ENCODE data around the gene FBXO5. TPM values are rescaled to one million over a fixed set of nuclear protein-coding genes. Genes with fewer than 3 reads are reported as not detected.

The FBXO5 gene
- total and polyA plus RNA-seq, 9 donors: 2.9 to 10.4 (median 5.5) TPM

DNA sequence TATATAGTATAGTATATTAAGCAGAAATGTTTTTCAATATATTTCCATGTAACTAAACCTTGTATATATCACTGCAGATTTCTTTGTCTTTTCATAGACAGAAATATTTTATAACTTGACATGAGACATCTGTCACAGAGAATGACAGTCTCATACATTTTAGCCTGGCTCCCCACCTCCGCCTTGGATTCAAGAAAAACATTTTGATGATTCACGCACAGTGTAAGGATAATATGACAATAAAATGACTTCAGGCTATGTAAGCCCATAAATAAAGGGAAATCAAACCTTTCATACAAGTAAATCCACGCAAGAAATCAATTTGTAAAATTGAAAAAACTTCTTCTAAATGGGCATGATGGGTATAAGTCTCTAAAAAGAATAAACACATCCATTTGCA lies 36.4 kb downstream of the FBXO5 start:
- Histone ChIP-seq H3K4me1 (ENCODE audit: insufficient read depth) (no peaks in the 10 kb centered on the region), H3K36me3 (no peaks in the 10 kb centered on the region), H3K27me3 (no peaks in the 10 kb centered on the region), H3K9me3 (no peaks in the 10 kb centered on the region), H3K27ac (no peak overlapping the region), H3K4me3 (no peak overlapping the region)
- TF ChIP-seq EP300 (IDR thresholded peaks at IDR 0.05) (no peak), CTCF (IDR thresholded peaks at IDR 0.05) (no peak), POLR2A (IDR thresholded peaks at IDR 0.05) (no peak)
- no peak for DNase-seq
- intact Hi-C loops (cut with DNase I): no loop called here
- 83 to 87% (median 83%) methylated on average over 3 of the region's 3 CpGs for WGBS, 3 donors

DNA sequence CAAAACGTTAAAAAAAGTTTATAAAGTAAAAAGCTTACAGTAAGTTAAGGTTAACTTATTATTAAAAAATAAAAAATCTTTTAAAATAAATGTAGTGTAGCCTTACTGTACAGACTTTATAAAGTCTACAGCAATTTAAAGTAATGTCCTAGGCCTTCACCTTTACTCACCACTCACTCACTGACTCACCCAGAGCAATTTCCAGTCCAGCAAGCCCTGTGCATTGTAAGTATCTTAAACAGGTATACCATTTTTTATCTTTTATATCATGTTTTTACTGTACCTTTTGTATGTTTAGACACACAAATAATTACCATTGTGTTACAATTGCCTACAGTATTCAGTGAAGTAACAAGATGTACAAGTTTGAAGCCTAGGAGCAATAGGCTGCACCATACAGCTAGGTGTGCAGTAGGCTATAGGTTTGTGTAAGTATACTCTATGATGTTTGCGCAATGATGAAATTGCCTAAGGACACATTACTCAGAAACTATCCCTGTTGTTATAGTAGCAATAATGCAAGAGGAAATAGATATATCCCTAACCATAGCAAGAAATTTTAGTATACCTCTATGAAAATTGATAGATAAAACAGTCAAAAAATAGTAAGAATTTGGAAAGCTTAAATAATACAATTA lies 39.5 kb downstream of the FBXO5 start:
- WGBS, 3 donors: 86 to 92% (median 91%) methylated on average over 2 of the region's 2 CpGs
- H3K4me1 ChIP-seq (ENCODE audit: insufficient read depth): no peaks in the 10 kb centered on the region
- no peaks in the 10 kb centered on the region for H3K27me3 ChIP-seq
- TF ChIP-seq EP300 (IDR thresholded peaks at IDR 0.05) (no peak), POLR2A (IDR thresholded peaks at IDR 0.05) (no peak), CTCF (IDR thresholded peaks at IDR 0.05) (no peak)
- intact Hi-C loops (cut with DNase I): no loop called here
- H3K27ac ChIP-seq: no peak overlapping the region
- no peak for DNase-seq
- H3K36me3 ChIP-seq: no peaks in the 10 kb centered on the region
- H3K4me3 ChIP-seq: no peak overlapping the region
- H3K9me3 ChIP-seq: no peaks in the 10 kb centered on the region

- Histone ChIP-seq H3K4me1 (ENCODE audit: insufficient read depth) (no peaks in the 10 kb centered on the region), H3K9me3 (no peaks in the 10 kb centered on the region), H3K4me3 (no peak overlapping the region), H3K36me3 (no peaks in the 10 kb centered on the region), H3K27me3 (no peaks in the 10 kb centered on the region), H3K27ac (no peak overlapping the region)
- DNase-seq: no peak
- intact Hi-C loops (cut with DNase I): no loop called here
- TF ChIP-seq EP300 (IDR thresholded peaks at IDR 0.05): no peak
- no peak for TF ChIP-seq CTCF (IDR thresholded peaks at IDR 0.05)
- no peak for TF ChIP-seq POLR2A (IDR thresholded peaks at IDR 0.05)
- 56 to 76% (median 61%) methylated on average over 1 of the region's 1 CpG for WGBS, 3 donors
Measured at GRCh38 chr6:152942319-152942869, 40.4 kb downstream of the FBXO5 start.

DNA sequence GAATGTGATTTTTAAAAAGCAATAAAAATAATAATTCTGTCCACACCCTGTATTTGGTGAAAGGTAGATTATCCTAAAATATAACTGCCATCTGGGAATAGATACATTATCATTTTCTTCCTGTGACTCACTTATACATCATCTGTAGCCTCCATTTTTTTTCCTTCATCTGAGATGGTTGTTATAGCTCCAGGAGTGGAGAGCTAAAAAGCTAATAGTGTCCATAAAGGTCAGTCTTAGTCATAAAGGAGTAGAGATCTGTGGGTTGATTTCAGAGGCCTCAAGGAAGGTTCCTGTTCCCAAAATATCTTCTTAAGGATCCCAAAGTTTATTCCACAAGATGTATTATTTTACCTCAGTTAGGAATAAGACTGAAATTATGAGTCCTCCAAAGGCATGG lies 41.1 kb downstream of the FBXO5 start:
- Histone ChIP-seq H3K27me3 (no peaks in the 10 kb centered on the region), H3K9me3 (no peaks in the 10 kb centered on the region), H3K27ac (no peak overlapping the region), H3K4me3 (no peak overlapping the region), H3K4me1 (ENCODE audit: insufficient read depth) (no peaks in the 10 kb centered on the region), H3K36me3 (no peaks in the 10 kb centered on the region)
- no peak for DNase-seq
- intact Hi-C loops (cut with DNase I): no loop called here
- TF ChIP-seq EP300 (IDR thresholded peaks at IDR 0.05): no peak
- no peak for TF ChIP-seq POLR2A (IDR thresholded peaks at IDR 0.05)
- no peak for TF ChIP-seq CTCF (IDR thresholded peaks at IDR 0.05)

Data from ovary (tissue), 9 donors.